HepG2 (cell line): ENCODE results near the gene EHD4. TPM values are rescaled to one million over a fixed set of nuclear protein-coding genes. Genes with fewer than 3 reads are reported as not detected.

Experiments
- E2F5 ChIP-seq: sonication (generic); formaldehyde crosslinking; conservative IDR thresholded peaks from 2 replicates; pipeline ENCODE4 v1.4.0; 2020; ENCODE audit warnings: missing genetic modification reagents
- MNT ChIP-seq: fragments of 450-650 bp; IDR thresholded peaks from 2 replicates; pipeline ENCODE4 v1.6.1; 2016
- NONO ChIP-seq, 2 experiments: fragments of 450-650 bp in 1 of 2; sonication (generic) in 1 of 2; formaldehyde crosslinking in 1 of 2; IDR thresholded peaks in 1 of 2; conservative IDR thresholded peaks in 1 of 2; 2 replicates each; pipeline versions ENCODE4 v1.6.1 to v1.8.0; 2017 to 2022; ENCODE audit warnings: mild to moderate bottlenecking in 1 of 2, missing genetic modification reagents in 1 of 2, moderate library complexity in 1 of 2
- SMARCE1 ChIP-seq: fragments of 450-650 bp; IDR thresholded peaks from 2 replicates; pipeline ENCODE4 v1.6.1; 2017; ENCODE audit warnings: borderline replicate concordance
- STAT6 ChIP-seq: sonication (generic); formaldehyde crosslinking; IDR thresholded peaks from 2 replicates; pipeline ENCODE4 v1.4.0; 2020; ENCODE audit warnings: missing genetic modification reagents, mild to moderate bottlenecking, borderline replicate concordance
- ZNF383 ChIP-seq: sonication (generic); formaldehyde crosslinking; IDR thresholded peaks from 2 replicates; pipeline ENCODE4 v1.4.0; 2020; ENCODE audit warnings: missing genetic modification reagents, mild to moderate bottlenecking, borderline replicate concordance
- ZNF646 ChIP-seq: sonication (generic); formaldehyde crosslinking; IDR thresholded peaks from 2 replicates; pipeline ENCODE4 v1.9.0; 2021; ENCODE audit warnings: mild to moderate bottlenecking, missing genetic modification reagents
- polyA plus RNA-seq, 8 experiments: library from polyadenylated mRNA; depleted of rRNA in 3 of 8; stranded (reverse) in 7 of 8; unstranded in 1 of 8; fragments of >200 nt; fragmentation: Illumina TruSeq in 4 of 8; extraction: Trizol in 4 of 8; gene quantifications; 2 replicates each; pipeline versions ENCODE4 v1.2.1 to v1.2.3, GENCODE V29; 2011 to 2016; ENCODE audit warnings: low read depth in 4 of 8, missing spikeins in 1 of 8, mixed read lengths in 1 of 8; ENCODE audit not compliant: insufficient read depth in 1 of 8
- total RNA-seq, 5 experiments: library from RNA; depleted of rRNA; stranded (reverse); fragments of >200 nt; fragmentation: Illumina TruSeq; extraction: Trizol; gene quantifications; 2 replicates each; pipeline ENCODE4 v1.2.3, GENCODE V29; 2016; ENCODE audit warnings: low read depth in 1 of 5

Gene EHD4
- total and polyA plus RNA-seq, 2 of the 13 experiments (the other 11 are each of a cell fraction or from before 2014, with no cell fraction given) = 3.1 to 4.8 TPM

GRCh38 chr15:41983621-41984571, 11.5 kb upstream of the EHD4 start (continued):
- TF ChIP-seq E2F5 (CRISPR knock-in tag) = no peak
- TF ChIP-seq ZNF646 (CRISPR knock-in tag) = no peak
- no peak for TF ChIP-seq STAT6 (CRISPR knock-in tag)
- no peak for TF ChIP-seq NONO (IDR thresholded peaks at IDR 0.05)
- no peak for TF ChIP-seq NONO (CRISPR knock-in tag; conservative IDR thresholded peaks at IDR 0.05)
- no peak for TF ChIP-seq ZNF383
- no peak for TF ChIP-seq MNT
- no peak for TF ChIP-seq SMARCE1
